Activated naive CD8-positive, alpha-beta T cell treated with anti-CD3 and anti-CD28 coated beads, Interleukin-2, amount 10 ng/mL, durations not matched to agents 7 days and 5 days (primary cell): Measurements from ENCODE around the gene KIAA0232. TPM values are rescaled to one million over a fixed set of nuclear protein-coding genes. Genes with fewer than 3 reads are reported as not detected.

Experiments
- ATAC-seq: fragments of 150-1000 bp; cut with Tn5 transposase; one replicate; pipeline ENCODE4 v1.10.0; 2021; ENCODE audit warnings: low read depth, moderate library complexity
- POLR2A ChIA-PET: fragments of 350-600 bp; sonication (Branson Sonifier 250); formaldehyde crosslinking; loops from one replicate; lab custom pipeline; 2021; ENCODE audit warnings: antibody characterized with exemption; lab: Charles Lee
- DNase-seq: peaks from one replicate; pipeline ENCODE4 v3.0.0; 2021
- H3K27ac Mint-ChIP-seq: one replicate; pipeline ENCODE4 v1.8.0; 2022; ENCODE audit warnings: mild to moderate bottlenecking, mixed read lengths
- H3K27me3 Mint-ChIP-seq: one replicate; pipeline ENCODE4 v1.8.0; 2022; ENCODE audit warnings: mild to moderate bottlenecking, moderate library complexity, mixed read lengths
- H3K36me3 Mint-ChIP-seq: one replicate; pipeline ENCODE4 v1.8.0; 2021; ENCODE audit warnings: mild to moderate bottlenecking, mixed read lengths
- H3K4me1 Mint-ChIP-seq: one replicate; pipeline ENCODE4 v1.8.0; 2021; ENCODE audit warnings: mixed read lengths
- H3K4me3 Mint-ChIP-seq: one replicate; pipeline ENCODE4 v1.8.0; 2022; ENCODE audit warnings: mild to moderate bottlenecking, moderate library complexity, mixed read lengths
- H3K9me3 Mint-ChIP-seq: one replicate; pipeline ENCODE4 v1.8.0; 2021; ENCODE audit warnings: mixed read lengths
- total RNA-seq, 2 experiments: library from RNA; stranded (reverse); gene quantifications; one replicate each; pipeline ENCODE4 v1.2.3, GENCODE V29; 2021

KIAA0232 gene
- total RNA-seq, 2 experiments from 2014 or later, result 21.5 to 23.9 TPM

- Mint-ChIP-seq H3K27ac (peak overlapping the region; percentile 9), H3K27me3 (no peaks in the 10 kb centered on the region), H3K4me3 (peak overlapping the region; percentile 48), H3K36me3 (no peaks in the 10 kb centered on the region), H3K4me1 (peaks cover 9% of the 10 kb centered on the region), H3K9me3 (no peaks in the 10 kb centered on the region)
- POLR2A ChIA-PET, result interaction anchor here (0.6 kb wide), 2 partner anchors 18 to 1208 kb away, joined by 3 to 4 read pairs; no protein-coding TSS in a partner anchor
- peak; percentile 44 for ATAC-seq
- no peak for DNase-seq
Observed at GRCh38 chr4:6761649-6762615, 20.6 kb upstream of the KIAA0232 start.

- no peaks in the 10 kb centered on the region for H3K27me3 Mint-ChIP-seq
- no peak for ATAC-seq
- H3K36me3 Mint-ChIP-seq, result no peaks in the 10 kb centered on the region
- peaks cover 9% of the 10 kb centered on the region for H3K4me1 Mint-ChIP-seq
- DNase-seq, result no peak
- no peaks in the 10 kb centered on the region for H3K9me3 Mint-ChIP-seq
- no peak overlapping the region for H3K27ac Mint-ChIP-seq
- POLR2A ChIA-PET, result no interaction called here
- H3K4me3 Mint-ChIP-seq, result no peak overlapping the region
Observed at GRCh38 chr4:6763330-6763851, 19.1 kb upstream of the KIAA0232 start.

GRCh38 chr4:6764976-6765620 lies 17.4 kb upstream of the KIAA0232 start:
- H3K27ac Mint-ChIP-seq, result no peak overlapping the region

GRCh38 chr4:6765703-6766102 lies 16.8 kb upstream of the KIAA0232 start:
- no peak for DNase-seq
- no peak overlapping the region for H3K27ac Mint-ChIP-seq
- H3K27me3 Mint-ChIP-seq, result no peaks in the 10 kb centered on the region
- H3K36me3 Mint-ChIP-seq, result no peaks in the 10 kb centered on the region
- no peak for ATAC-seq
- POLR2A ChIA-PET, result interaction anchor here (0.6 kb wide), 1 partner anchor 21 kb away, joined by 9 read pairs; no protein-coding TSS in a partner anchor
- H3K4me3 Mint-ChIP-seq, result no peak overlapping the region
- peaks cover 24% of the 10 kb centered on the region for H3K4me1 Mint-ChIP-seq
- H3K9me3 Mint-ChIP-seq, result no peaks in the 10 kb centered on the region

More at GRCh38 chr4:6764976-6765620, 17.4 kb upstream of the KIAA0232 start:
- DNase-seq (no peak), ATAC-seq (no peak)
- Mint-ChIP-seq H3K4me3 (no peak overlapping the region), H3K4me1 (peaks cover 22% of the 10 kb centered on the region), H3K27me3 (no peaks in the 10 kb centered on the region), H3K36me3 (no peaks in the 10 kb centered on the region), H3K9me3 (no peaks in the 10 kb centered on the region)
- POLR2A ChIA-PET, result no interaction called here

- no peak overlapping the region for H3K27ac Mint-ChIP-seq
- peaks cover 22% of the 10 kb centered on the region for H3K4me1 Mint-ChIP-seq
- no peaks in the 10 kb centered on the region for H3K9me3 Mint-ChIP-seq
- no peaks in the 10 kb centered on the region for H3K27me3 Mint-ChIP-seq
- DNase-seq (no peak), ATAC-seq (no peak)
- no peak overlapping the region for H3K4me3 Mint-ChIP-seq
- POLR2A ChIA-PET, result no interaction called here
- no peaks in the 10 kb centered on the region for H3K36me3 Mint-ChIP-seq
Observed at GRCh38 chr4:6767386-6767747, 15.2 kb upstream of the KIAA0232 start.

GRCh38 chr4:6767748-6768538 lies 14.6 kb upstream of the KIAA0232 start:
- Mint-ChIP-seq H3K27me3 (no peaks in the 10 kb centered on the region), H3K4me3 (no peak overlapping the region), H3K9me3 (no peaks in the 10 kb centered on the region), H3K4me1 (peaks cover 22% of the 10 kb centered on the region), H3K27ac (no peak overlapping the region), H3K36me3 (no peaks in the 10 kb centered on the region)
- DNase-seq, result no peak
- ATAC-seq, result no peak
- POLR2A ChIA-PET, result interaction anchor here (1.1 to 2.3 kb wide), 3 partner anchors 8 to 95 kb away, joined by 4 to 16 read pairs (median 5); partner anchors contain the start of gene KIAA0232

GRCh38 chr4:6768539-6768905 lies 14.0 kb upstream of the KIAA0232 start:
- H3K36me3 Mint-ChIP-seq, result no peaks in the 10 kb centered on the region
- POLR2A ChIA-PET, result interaction anchor here (1.1 to 2.3 kb wide), 3 partner anchors 9 to 95 kb away, joined by 4 to 16 read pairs (median 5); partner anchors contain the start of gene KIAA0232
- peaks cover 19% of the 10 kb centered on the region for H3K4me1 Mint-ChIP-seq
- ATAC-seq, result no peak
- H3K9me3 Mint-ChIP-seq, result no peaks in the 10 kb centered on the region
- H3K4me3 Mint-ChIP-seq, result peak overlapping the region; percentile 14
- no peak for DNase-seq
- H3K27me3 Mint-ChIP-seq, result no peaks in the 10 kb centered on the region
- peak overlapping the region; percentile 50 for H3K27ac Mint-ChIP-seq

- no peaks in the 10 kb centered on the region for H3K9me3 Mint-ChIP-seq
- peak; percentile 50 for DNase-seq
- peaks cover 20% of the 10 kb centered on the region for H3K4me1 Mint-ChIP-seq
- POLR2A ChIA-PET, result interaction anchor here (1.1 to 2.3 kb wide), 3 partner anchors 10 to 96 kb away, joined by 4 to 16 read pairs (median 5); partner anchors contain the start of gene KIAA0232
- peak overlapping the region; percentile 50 for H3K27ac Mint-ChIP-seq
- H3K36me3 Mint-ChIP-seq, result no peaks in the 10 kb centered on the region
- H3K27me3 Mint-ChIP-seq, result no peaks in the 10 kb centered on the region
- ATAC-seq, result peak; percentile 77
- peak overlapping the region; percentile 14 for H3K4me3 Mint-ChIP-seq
Observed at GRCh38 chr4:6769233-6769988, 13.1 kb upstream of the KIAA0232 start.

GRCh38 chr4:6769989-6770420 lies 12.5 kb upstream of the KIAA0232 start:
- Mint-ChIP-seq H3K9me3 (no peaks in the 10 kb centered on the region), H3K36me3 (no peaks in the 10 kb centered on the region), H3K4me3 (no peak overlapping the region), H3K27me3 (no peaks in the 10 kb centered on the region), H3K4me1 (peaks cover 23% of the 10 kb centered on the region), H3K27ac (no peak overlapping the region)
- ATAC-seq, result no peak
- DNase-seq, result no peak
- POLR2A ChIA-PET, result interaction anchor here (2.3 kb wide), 1 partner anchor 13 kb away, joined by 16 read pairs; the partner anchor contains the start of gene KIAA0232

- ATAC-seq (no peak), DNase-seq (no peak)
- H3K36me3 Mint-ChIP-seq, result no peaks in the 10 kb centered on the region
- H3K27ac Mint-ChIP-seq, result no peak overlapping the region
- POLR2A ChIA-PET, result interaction anchor here (1.4 kb wide), 1 partner anchor 297 kb away, joined by 4 read pairs; the partner anchor contains the start of gene GRPEL1
- peaks cover 28% of the 10 kb centered on the region for H3K4me1 Mint-ChIP-seq
- H3K4me3 Mint-ChIP-seq, result no peak overlapping the region
- no peaks in the 10 kb centered on the region for H3K27me3 Mint-ChIP-seq
- no peaks in the 10 kb centered on the region for H3K9me3 Mint-ChIP-seq
Observed at GRCh38 chr4:6770581-6771228, 11.8 kb upstream of the KIAA0232 start.

- H3K4me1 Mint-ChIP-seq, result peaks cover 27% of the 10 kb centered on the region
- POLR2A ChIA-PET, result interaction anchor here (1.4 kb wide), 1 partner anchor 296 kb away, joined by 4 read pairs; the partner anchor contains the start of gene GRPEL1
- H3K36me3 Mint-ChIP-seq, result no peaks in the 10 kb centered on the region
Observed at GRCh38 chr4:6771229-6771671, 11.3 kb upstream of the KIAA0232 start.

More at GRCh38 chr4:6771229-6771671, 11.3 kb upstream of the KIAA0232 start:
- no peak for ATAC-seq
- H3K9me3 Mint-ChIP-seq, result no peaks in the 10 kb centered on the region
- H3K4me3 Mint-ChIP-seq, result no peak overlapping the region
- H3K27ac Mint-ChIP-seq, result no peak overlapping the region
- no peak for DNase-seq
- H3K27me3 Mint-ChIP-seq, result no peaks in the 10 kb centered on the region
